H1 (cell line): ENCODE results near the gene EEPD1. TPM values are rescaled to one million over a fixed set of nuclear protein-coding genes. Genes with fewer than 3 reads are reported as not detected.

Experiments
- JUN ChIP-seq: IDR thresholded peaks from 2 replicates; pipeline ENCODE4 v1.6.1; 2011; ENCODE audit warnings: low read depth, mild to moderate bottlenecking, improper control_type of control experiment, low read length
- JUND ChIP-seq: IDR thresholded peaks from 2 replicates; pipeline ENCODE4 v1.6.1; 2011; ENCODE audit warnings: mild to moderate bottlenecking, improper control_type of control experiment, low read length
- POU5F1 ChIP-seq: IDR thresholded peaks from 2 replicates; pipeline ENCODE4 v1.6.1; 2011; ENCODE audit warnings: low read depth, mild to moderate bottlenecking, low read length, moderate library complexity
- RAD21 ChIP-seq, 2 experiments: IDR thresholded peaks in 1 of 2; conservative IDR thresholded peaks in 1 of 2; 2 replicates each; pipeline ENCODE4 v1.6.1; 2011; ENCODE audit warnings: low read depth in 2 of 2, low read length in 2 of 2, improper control_type of control experiment in 1 of 2, inconsistent platforms in 1 of 2, mild to moderate bottlenecking in 1 of 2, moderate library complexity in 1 of 2
- USF2 ChIP-seq: IDR thresholded peaks from 2 replicates; pipeline ENCODE4 v1.6.1; 2011; ENCODE audit warnings: low read length, improper control_type of control experiment
- polyA plus RNA-seq, 7 experiments: library from polyadenylated mRNA; depleted of rRNA in 3 of 7; stranded (reverse) in 5 of 7; unstranded in 2 of 7; fragments of >200 nt in 5 of 7; fragments of 200-250 nt in 2 of 7; gene quantifications; 1 replicate in 5 of 7; 2 replicates in 1 of 7; 4 replicates in 1 of 7; pipeline versions ENCODE4 v1.2.1 to v1.2.3, GENCODE V29; 2011 to 2013; ENCODE audit warnings: missing spikeins in 2 of 7, mixed read lengths in 2 of 7
- total RNA-seq: library from RNA; stranded (reverse); fragmentation: NEBNext Ultra II Directional; extraction: Animal tissue kit (Norgen Biotek cat#: 25700); gene quantifications from 2 replicates; pipeline ENCODE4 v1.2.1, GENCODE V29; 2021

The EEPD1 gene
- total and polyA plus RNA-seq, 2 of the 8 experiments (the other 6 are each of a cell fraction or from before 2014, with no cell fraction given): 3.1 to 7.8 TPM

DNA sequence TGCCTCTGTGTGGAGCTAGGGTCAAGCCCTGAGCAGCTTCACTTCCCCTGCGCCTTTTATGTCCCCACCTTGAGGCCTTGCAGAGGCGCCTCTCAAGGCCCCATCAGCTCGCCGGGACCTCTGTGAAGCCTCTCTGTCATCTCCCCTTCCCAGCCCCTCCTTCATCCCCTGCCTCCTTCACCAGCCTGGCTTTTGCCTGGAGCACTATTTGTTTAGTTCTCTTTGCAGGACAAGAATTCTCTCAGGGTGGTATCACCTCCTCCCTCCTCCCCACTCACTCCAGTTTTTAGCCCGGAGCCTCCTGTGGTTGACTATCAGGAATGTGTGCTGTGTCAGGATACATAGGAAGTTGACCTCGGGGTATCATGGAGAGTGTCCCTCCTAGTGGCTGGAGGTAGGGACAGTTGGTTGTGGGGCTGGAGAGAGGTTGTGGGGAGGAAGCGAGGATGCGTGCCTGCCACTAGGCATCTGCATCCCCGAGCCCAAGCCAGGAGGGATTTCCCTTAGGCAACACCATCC, 146.8 kb downstream of the EEPD1 start (continued):
- peak; percentile 5 to 15; a peak in 2 of 4 replicates for TF ChIP-seq RAD21 (IDR thresholded peaks at IDR 0.05 in 1 of 2, conservative IDR thresholded peaks at IDR 0.05 in 1 of 2; ENCODE audit: low read depth in 2 of 2, low read length in 2 of 2)
- no peak for TF ChIP-seq USF2
- no peak for TF ChIP-seq POU5F1
- TF ChIP-seq JUN: no peak
- no peak for TF ChIP-seq JUND
